GM19240 (cell line): ENCODE measurements around the gene ABCD4.

Source experiments
- DNase-seq: peaks from one replicate; pipeline ENCODE4 v3.0.0; 2011; ENCODE audit warnings: low spot score; ENCODE audit not compliant: insufficient read length

The ABCD4 gene

DNA sequence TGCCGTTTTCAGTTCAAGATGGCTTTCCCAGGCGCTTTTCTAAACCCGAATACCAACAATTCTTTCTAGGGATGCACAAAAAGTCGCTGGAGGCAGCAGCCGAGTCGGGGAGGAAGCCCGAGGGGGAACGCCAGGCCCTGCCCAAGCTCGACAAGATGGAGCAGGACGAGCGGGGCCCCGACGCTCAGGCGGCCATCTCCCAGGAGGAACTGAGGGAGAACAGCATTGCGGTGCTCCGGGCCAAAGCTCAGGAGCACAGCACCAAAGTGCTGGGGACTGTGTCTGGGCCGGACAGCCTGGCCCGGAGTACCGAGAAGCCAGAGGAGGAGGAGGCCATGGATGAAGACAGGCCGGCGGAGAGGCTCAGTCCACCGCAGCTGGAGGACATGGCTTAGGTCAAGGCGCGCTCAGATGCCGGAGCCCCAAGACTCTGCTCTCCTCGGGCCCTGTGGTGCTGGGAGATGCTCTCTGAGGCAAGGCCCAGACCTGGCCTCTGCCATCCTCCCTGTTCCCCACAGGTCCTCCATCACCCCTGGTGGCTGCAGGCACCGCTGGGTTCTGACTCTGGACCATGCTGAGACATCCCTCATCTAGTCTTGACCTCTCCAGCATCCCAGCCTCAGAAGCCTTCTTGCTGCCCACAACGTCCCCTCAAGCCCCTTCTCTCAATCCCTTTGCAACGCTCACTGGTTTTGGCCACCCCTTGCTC is 42.1 kb downstream of the ABCD4 start:
- no peak for DNase-seq

DNA sequence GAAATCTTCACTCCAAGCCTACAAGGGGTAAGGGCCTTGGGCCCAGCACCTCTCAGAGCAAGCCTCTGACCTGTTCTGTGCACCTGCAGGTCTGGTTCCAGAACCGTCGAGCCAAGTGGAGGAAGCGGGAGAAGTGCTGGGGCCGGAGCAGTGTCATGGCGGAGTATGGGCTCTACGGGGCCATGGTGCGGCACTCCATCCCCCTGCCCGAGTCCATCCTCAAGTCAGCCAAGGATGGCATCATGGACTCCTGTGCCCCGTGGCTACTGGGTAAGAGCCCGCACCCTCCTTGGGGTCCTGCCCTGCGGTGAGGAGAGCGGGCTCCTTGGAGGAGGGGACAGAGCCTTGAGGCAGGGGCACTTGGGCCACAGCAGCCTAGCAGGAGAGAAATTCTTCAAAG is 43.2 kb downstream of the ABCD4 start:
- no peak for DNase-seq

DNA sequence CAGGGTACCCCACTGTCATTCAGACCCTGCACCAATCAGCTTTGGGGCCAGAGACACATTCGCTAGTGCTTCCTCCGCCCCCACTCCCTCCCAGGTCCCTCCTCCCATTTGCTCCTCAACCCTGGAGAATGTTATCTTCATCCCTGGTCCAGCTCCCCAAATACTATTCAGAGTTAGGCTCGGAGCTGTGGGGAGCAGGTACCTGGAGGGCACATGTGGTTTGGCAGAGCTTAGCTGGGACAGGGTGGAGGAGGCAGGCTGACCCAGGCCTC is 44.0 kb downstream of the ABCD4 start:
- DNase-seq = no peak

GRCh38 chr14:74257941-74258763 is 44.6 kb downstream of the ABCD4 start:
- DNase-seq = no peak

DNA sequence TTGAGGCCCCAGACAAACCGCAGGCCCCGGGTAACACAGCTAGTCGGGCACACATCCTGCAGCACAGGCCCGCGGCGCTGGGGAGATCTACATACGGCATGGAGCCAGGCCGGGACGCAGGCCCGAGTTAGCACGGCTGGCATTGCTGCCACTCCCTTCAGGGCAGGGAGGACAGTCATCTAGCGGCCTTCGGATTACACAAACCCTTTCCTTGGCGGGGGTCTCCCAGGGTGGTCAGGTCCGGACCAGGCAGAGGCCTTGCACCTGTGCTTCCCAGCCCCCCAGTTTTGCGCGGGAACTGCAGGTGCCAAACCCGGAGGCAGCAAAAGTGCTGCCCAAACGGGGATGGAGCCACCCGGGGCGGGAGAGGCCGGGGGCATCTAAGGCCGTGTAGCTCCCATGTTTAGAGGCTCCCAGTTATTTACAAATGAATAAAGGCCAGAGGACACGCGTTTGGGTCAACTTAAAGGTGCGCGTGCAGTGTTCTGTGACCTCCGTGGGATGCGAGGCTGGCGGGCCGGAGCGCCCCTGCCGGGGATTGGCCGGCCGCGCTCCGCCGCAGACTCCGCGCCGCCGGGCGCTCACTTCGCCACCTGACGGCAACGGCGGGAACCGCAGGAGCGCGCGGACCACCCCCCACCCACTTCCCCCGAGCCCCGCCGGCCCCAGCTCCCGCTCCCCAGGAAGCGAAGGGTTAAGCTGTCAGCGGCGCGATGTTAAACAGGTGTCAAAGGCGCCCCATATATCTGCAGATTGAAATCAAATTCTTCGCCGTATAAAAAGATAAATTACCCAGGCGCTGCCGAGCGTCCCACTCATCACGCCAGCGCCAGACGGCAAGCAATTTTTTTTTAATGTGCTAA is 45.4 kb downstream of the ABCD4 start:
- DNase-seq = peak; percentile 41

DNA sequence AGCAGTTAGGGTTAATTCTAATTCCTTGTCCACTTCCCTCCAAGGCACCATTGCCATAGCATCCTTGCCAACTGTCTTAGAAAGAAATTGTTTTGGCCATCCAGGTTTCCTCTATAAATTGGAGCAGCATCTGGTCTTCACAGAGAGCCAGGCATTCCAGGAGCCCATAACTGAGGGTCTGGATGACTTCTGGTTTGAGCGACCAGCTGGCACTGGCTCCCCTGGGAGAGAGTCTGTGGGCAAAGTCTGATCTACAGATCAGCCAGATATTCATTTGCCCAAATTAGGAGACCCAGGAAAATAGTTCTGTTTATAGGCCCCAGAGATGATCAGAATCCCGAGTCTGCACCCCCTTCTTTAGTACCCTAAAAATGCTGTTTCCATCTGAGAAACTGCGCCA is 47.5 kb downstream of the ABCD4 start:
- DNase-seq = no peak

GRCh38 chr14:74249433-74250375 is 53.0 kb downstream of the ABCD4 start:
- DNase-seq = no peak

- no peak for DNase-seq
These were observed 54.7 kb downstream of the ABCD4 start for GRCh38 chr14:74248017-74248416.

- DNase-seq = no peak
These were observed 56.2 kb downstream of the ABCD4 start for GRCh38 chr14:74246542-74246941.

GRCh38 chr14:74245292-74245691 is 57.4 kb downstream of the ABCD4 start:
- no peak for DNase-seq

DNA sequence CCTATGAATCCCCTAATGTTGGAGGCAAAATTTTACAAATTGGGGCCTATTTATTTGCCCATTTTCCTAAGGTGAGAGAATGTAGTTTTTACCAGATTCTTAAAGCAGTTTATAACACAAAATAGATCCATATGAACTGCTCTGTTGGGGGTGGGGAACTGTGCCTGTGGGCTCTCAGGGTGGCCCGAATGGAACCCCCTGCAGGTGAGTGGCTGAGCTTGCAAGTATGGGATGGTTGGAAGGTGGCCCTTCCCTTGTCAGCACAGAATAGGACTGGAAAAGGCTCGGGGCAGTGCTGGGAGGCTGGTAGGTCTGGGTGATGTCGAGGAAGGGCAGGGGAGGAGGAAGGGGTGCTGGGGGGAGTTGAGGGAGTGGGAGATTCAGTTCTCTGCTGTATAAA is 58.6 kb downstream of the ABCD4 start:
- no peak for DNase-seq

DNA sequence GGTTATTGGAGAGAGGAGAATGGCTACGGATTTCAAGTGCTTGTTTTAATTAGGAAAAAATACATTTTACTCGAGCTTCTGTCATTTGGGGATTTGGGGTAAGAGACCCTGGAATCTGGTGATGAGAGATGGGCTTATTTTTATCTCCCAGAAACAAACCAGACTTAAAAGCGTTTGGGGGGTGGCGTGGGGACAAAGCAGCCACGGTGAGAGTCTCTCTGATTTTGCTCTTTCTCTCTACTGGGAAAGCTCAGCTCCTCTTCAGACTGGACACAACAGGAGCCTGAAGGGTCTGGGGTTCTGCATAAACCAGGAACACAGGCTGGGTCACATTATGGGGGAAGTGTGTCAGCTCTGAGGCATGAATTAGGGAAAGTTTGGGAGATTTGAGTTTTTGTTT is 59.7 kb downstream of the ABCD4 start:
- DNase-seq = no peak

- no peak for DNase-seq
These were observed 60.0 kb downstream of the ABCD4 start for GRCh38 chr14:74242780-74243042.

DNA sequence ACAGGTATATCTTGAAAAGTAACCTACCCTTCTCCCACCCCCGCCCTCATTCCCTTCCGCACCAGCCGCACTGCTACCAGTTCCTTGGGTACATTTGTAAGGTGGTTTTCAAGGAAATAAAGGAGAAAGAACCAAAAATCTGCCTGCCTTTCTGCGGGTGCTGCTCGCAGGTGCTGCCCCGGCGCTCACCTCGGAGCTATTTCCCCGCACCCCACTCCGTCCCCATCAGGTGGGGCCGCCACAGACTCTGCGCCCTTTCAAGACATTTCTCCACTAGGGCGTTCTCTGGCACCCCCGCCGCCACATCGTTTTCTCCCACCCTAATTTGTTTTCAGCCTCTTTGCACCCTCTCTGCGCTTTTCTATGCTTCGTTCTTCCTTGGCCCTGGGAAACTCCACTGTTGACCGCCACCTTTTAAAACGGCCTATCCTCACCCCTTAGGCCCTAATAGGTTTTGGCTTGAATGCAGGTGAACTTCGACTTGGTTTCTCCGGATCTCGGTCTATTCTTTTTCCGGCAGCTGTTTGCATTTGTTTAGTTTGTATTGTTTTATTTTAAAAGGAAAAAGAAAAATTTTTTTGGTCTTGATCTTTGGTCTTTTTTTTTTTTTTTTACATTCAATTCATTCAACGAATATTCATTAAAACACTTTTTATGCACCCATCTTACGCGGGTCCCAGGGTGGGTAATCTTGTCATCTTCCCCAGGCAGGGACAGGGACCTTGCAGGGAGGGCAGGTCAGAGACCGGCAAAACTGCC is 60.5 kb downstream of the ABCD4 start:
- no peak for DNase-seq

DNA sequence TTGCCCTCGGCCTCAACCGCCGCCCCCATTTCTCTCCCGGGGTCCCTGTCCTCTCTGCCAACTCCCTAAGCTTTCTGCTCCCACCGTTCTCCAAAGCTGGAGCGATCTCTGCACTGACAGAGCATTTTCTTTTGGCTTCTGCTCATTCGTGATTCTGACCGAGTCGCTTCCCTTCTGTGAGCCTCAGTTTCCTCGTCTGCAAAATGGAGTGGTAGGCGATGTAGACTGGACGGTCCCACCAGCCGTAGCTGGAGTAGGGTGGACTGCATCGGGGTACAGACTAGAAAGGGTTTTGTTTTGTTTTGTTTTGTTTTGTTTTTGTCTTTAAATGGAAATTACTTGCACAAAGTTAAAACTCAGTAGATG is 61.1 kb downstream of the ABCD4 start:
- no peak for DNase-seq

- DNase-seq = no peak
These were observed 61.7 kb downstream of the ABCD4 start for GRCh38 chr14:74240794-74241651.

DNA sequence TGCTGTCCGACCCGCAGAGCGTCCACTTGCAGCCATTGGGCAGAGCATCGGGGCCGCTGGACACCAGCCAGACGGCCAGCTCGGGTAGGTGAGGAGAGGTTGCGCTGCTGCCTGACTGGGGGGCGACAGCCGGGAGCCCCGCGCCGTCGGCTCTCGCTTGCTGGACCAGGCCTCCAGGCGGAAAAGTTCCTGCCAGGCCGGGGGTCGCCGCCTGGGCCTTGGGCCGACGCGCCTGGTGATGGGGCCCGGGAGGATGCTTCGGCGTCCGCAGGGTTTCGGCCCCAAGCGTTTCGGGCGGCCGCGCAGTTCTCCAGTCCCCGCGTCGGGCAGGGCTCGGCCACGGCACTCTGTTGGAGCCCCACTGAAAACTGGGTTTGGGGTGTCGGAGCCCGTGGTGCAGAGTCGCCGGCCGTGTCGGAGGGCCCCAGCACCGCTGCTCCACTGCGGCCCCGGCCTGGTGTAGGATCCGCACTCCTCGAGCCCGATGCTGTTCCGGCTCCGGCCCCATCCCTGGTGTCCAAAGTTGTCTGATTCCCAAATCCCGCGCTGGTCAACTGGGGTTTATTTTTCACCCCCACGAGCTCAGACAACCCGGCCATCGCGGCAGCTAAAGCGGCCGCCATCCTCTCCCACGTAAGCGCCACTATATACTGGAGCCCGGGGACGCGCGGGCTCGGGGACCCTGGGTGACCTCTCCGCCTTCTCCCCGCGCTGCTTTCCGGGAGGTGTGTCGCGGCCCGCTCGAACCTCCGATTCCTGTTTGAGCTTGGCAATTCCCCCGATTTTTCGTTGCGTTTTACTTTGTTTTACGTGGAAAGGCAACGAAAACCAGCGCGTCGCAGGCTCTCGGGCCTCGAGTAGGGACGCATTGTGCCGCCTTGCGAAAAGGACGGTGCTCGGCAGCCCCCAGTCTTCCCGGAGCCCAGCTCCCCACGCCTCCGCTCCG is 62.6 kb downstream of the ABCD4 start:
- no peak for DNase-seq

- DNase-seq = no peak
These were observed 63.5 kb downstream of the ABCD4 start, which contains the start of gene VSX2 for GRCh38 chr14:74238974-74239847. Gene VSX2, plus strand, starts transcription at chr14:74239449. Its CDS starts 113 bp downstream, at chr14:74239562.
